Kidney epithelial cell (primary cell): ENCODE results near the gene ENTPD1. TPM values are rescaled to one million over a fixed set of nuclear protein-coding genes. Genes with fewer than 3 reads are reported as not detected.

Source experiments
- DNase-seq: peaks from one replicate; pipeline ENCODE4 v3.0.0-alpha.2; 2010; ENCODE audit warnings: low read depth
- H3K27me3 ChIP-seq: 2 replicates; pipeline ENCODE4 v1.6.0; 2011; ENCODE audit warnings: low read length; ENCODE audit not compliant: control insufficient read depth, insufficient read depth
- H3K36me3 ChIP-seq: 2 replicates; pipeline ENCODE4 v1.5.1; 2011; ENCODE audit warnings: low read length; ENCODE audit not compliant: control insufficient read depth, insufficient read depth
- H3K4me3 ChIP-seq: 2 replicates; pipeline ENCODE4 v1.5.1; 2011; ENCODE audit warnings: low read depth, mild to moderate bottlenecking, control low read depth, low read length
- total RNA-seq: library from RNA; depleted of rRNA; stranded (reverse); fragments of >200 nt; gene quantifications from 2 replicates; pipeline ENCODE4 v1.2.3, GENCODE V29; 2015
- TF ChIP-seq, protein P1 (sequence below): IDR thresholded peaks from 2 replicates; pipeline ENCODE4 v1.5.1; 2011; ENCODE audit warnings: mild to moderate bottlenecking, moderate library complexity, low read length, control low read depth, inconsistent platforms; ENCODE audit not compliant: insufficient read depth, poor library complexity, severe bottlenecking

Gene ENTPD1
- total RNA-seq, 1 donor from 2014 or later: 0.17 TPM

DNA sequence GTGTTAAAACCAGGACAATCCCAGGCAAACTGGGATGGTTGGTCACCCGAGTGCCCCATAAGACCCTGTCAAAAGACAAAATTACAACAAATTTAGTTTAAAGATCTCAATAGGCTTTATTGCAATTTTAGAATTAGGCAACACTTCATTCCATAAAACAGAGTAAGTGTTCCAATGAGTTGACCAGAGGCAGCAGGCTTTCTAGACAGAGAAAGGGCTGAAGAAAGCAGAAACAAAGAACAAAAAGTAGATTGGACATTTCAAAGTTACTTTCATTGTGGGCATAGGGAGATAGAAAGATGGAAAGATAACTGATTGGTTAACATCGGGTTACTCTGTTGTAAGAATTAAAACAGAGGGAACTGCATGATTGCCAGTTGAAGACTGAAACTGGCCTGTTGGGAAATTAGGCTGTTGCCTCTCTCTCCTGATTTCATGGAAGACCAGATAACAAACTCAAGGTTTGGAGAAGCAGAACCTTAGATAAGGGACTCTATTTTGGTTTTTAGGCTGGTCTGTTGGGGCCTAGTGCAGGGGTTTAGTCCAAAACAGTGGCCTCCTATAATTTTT, 36.3 kb downstream of the ENTPD1 start:
- no peaks in the 10 kb centered on the region for H3K27me3 ChIP-seq
- no peak for DNase-seq
- H3K4me3 ChIP-seq: no peak overlapping the region
- TF ChIP-seq, protein P1, sequence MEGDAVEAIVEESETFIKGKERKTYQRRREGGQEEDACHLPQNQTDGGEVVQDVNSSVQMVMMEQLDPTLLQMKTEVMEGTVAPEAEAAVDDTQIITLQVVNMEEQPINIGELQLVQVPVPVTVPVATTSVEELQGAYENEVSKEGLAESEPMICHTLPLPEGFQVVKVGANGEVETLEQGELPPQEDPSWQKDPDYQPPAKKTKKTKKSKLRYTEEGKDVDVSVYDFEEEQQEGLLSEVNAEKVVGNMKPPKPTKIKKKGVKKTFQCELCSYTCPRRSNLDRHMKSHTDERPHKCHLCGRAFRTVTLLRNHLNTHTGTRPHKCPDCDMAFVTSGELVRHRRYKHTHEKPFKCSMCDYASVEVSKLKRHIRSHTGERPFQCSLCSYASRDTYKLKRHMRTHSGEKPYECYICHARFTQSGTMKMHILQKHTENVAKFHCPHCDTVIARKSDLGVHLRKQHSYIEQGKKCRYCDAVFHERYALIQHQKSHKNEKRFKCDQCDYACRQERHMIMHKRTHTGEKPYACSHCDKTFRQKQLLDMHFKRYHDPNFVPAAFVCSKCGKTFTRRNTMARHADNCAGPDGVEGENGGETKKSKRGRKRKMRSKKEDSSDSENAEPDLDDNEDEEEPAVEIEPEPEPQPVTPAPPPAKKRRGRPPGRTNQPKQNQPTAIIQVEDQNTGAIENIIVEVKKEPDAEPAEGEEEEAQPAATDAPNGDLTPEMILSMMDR: no peak
- H3K36me3 ChIP-seq: no peaks in the 10 kb centered on the region

DNA sequence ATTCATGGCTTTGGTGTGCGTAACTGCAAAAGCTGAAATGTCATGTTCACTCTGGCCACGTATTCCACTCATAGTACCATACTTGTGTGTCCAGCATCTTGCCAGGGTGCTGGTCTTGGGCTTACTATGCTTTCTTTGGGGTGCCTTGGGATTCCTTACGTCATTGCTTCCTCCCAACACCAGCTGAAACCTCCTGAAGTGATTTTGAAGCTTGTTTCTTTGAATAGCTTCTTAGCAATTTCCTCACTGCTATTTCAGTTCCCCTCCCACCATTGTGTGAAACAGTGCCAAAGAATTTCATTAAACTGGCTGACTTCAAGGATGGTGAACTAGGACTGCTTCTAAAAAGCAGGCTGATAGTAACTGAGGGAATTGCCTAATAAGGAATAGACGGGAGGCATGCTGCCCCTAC, 36.9 kb downstream of the ENTPD1 start:
- DNase-seq: peak; percentile 38
- Histone ChIP-seq H3K36me3 (no peaks in the 10 kb centered on the region), H3K27me3 (no peaks in the 10 kb centered on the region), H3K4me3 (no peak overlapping the region)
- TF ChIP-seq, protein P1: no peak

- Histone ChIP-seq H3K4me3 (no peak overlapping the region), H3K27me3 (no peaks in the 10 kb centered on the region), H3K36me3 (no peaks in the 10 kb centered on the region)
- TF ChIP-seq, protein P1: no peak
- DNase-seq: no peak
Measured at GRCh38 chr10:95793401-95794045, 37.6 kb downstream of the ENTPD1 start.

DNA sequence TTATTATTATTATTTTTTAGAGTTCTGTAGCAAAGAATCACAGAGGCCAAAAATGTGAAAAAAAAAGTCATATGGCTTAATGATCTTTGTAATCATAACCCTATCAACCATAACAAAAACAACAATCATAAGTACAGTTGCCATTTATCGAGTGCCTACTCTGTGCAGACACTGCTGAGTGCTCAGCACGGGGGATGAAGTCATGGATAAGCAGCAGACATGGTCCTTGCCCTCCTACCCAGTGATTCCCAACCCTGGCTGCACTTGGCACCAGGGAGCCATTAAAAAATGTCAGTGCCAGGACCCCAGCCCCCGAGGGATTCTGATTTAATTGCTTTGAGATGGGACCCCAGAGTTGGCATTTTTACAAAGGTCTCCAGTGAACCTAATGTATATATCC, 38.2 kb downstream of the ENTPD1 start:
- DNase-seq: no peak
- TF ChIP-seq, protein P1: no peak
- Histone ChIP-seq H3K4me3 (no peak overlapping the region), H3K36me3 (no peaks in the 10 kb centered on the region), H3K27me3 (no peaks in the 10 kb centered on the region)

DNA sequence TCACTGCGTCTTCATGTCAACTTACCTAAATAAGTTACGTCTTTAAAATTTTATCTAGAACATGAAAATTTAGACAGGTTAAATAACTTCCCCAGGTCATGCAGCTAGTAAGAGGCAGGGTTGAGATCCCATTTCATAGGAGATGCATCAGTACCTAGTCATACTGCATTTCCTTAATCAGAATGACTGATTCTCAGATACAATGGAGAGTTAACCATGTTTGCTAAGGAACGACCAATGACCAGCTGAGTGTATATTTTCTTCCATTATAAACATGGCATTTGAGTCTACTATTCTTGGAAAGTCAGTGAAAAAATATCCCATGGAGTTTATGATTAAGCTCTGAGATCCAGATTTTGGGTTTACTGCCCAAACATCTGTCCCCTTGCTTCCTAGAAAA, 39.6 kb downstream of the ENTPD1 start:
- Histone ChIP-seq H3K4me3 (no peak overlapping the region), H3K36me3 (no peaks in the 10 kb centered on the region), H3K27me3 (no peaks in the 10 kb centered on the region)
- DNase-seq: no peak
- TF ChIP-seq, protein P1: no peak

DNA sequence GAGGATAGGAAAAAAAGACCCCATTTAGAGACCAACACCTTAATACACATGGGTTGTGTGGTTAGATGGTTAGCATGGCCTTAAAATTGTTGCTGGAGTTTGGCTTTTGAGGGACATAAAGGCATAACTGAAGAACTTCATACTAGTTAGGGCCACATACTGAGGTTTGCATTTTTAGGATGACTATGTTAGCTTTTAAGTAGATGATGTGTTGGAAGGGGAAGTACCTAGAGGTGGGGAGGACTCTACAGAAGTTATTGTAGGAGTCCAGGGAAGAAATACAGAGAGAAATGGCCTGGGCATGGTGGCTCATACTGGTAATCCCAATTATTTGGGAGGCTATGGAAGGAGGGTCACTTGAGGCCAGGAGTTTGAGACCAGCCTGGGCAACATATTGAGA, 40.5 kb downstream of the ENTPD1 start:
- Histone ChIP-seq H3K36me3 (no peaks in the 10 kb centered on the region), H3K27me3 (no peaks in the 10 kb centered on the region)

More for the DNA sequence above, 40.5 kb downstream of the ENTPD1 start:
- TF ChIP-seq, protein P1: no peak
- no peak overlapping the region for H3K4me3 ChIP-seq
- DNase-seq: no peak
